K562 (cell line): ENCODE results near the gene DOCK4. TPM values are rescaled to one million over a fixed set of nuclear protein-coding genes. Genes with fewer than 3 reads are reported as not detected.

ENCODE experiments used
- ATAC-seq: fragments of 200-7000 bp; cut with Tn5 transposase; 3 replicates; pipeline ENCODE4 v1.9.1; 2020; ENCODE audit warnings: moderate library complexity
- BruUV-seq: library from RNA; stranded (reverse); fragments of 400-500 nt; replicated peaks from 2 replicates; lab custom pipeline; 2021; lab: Mats Ljungman, UMichigan
- CTCF ChIA-PET: fragments of 300-600 bp; formaldehyde crosslinking; extraction: SDS; loops from one replicate; lab custom pipeline; 2021; ENCODE audit warnings: low intra/inter-chr PET ratio; lab: Yijun Ruan, JAX
- POLR2A ChIA-PET: fragments of 300-600, 350-650 bp; sonication (Branson Sonifier 250); formaldehyde crosslinking; extraction: SDS; loops from one replicate; lab custom pipeline; 2021; ENCODE audit warnings: antibody characterized with exemption, inconsistent platforms; lab: Yijun Ruan, JAX
- DNase-seq, 4 experiments: peaks; one replicate each; pipeline versions ENCODE4 v3.0.0 to v3.0.0-alpha.2; 2011 to 2018; ENCODE audit warnings: low spot score in 3 of 4, mixed read lengths in 3 of 4; ENCODE audit errors: extremely low read depth in 1 of 4
- FAIRE-seq: peaks from 2 replicates; lab custom pipeline; 2011; peaks lifted over from hg19 to GRCh38; lab: Jason Lieb, UNC
- H2AFZ ChIP-seq: 2 replicates; pipeline ENCODE4 v1.6.0; 2011; ENCODE audit warnings: low read depth, low read length, control low read depth, inconsistent platforms
- H3K27ac ChIP-seq: fragments of 200-600 bp; 3 replicates; pipeline ENCODE4 v1.8.0; 2011; ENCODE audit warnings: low read depth, mild to moderate bottlenecking, control low read depth, inconsistent platforms, low read length, moderate library complexity, mixed read lengths; ENCODE audit errors: extremely low read depth
- H3K27me3 ChIP-seq, 2 experiments: fragments of 300-600 bp in 1 of 2; 2 replicates in 1 of 2; 3 replicates in 1 of 2; pipeline versions ENCODE4 v1.6.0 to v1.8.0; 2011; ENCODE audit warnings: inconsistent platforms in 2 of 2, low read length in 2 of 2, mild to moderate bottlenecking in 1 of 2, mixed read lengths in 1 of 2, moderate library complexity in 1 of 2; ENCODE audit not compliant: control insufficient read depth in 2 of 2, insufficient read depth in 2 of 2
- H3K36me3 ChIP-seq: fragments of 300-600 bp; 3 replicates; pipeline ENCODE4 v1.8.0; 2011; ENCODE audit warnings: mild to moderate bottlenecking, low read length, inconsistent platforms; ENCODE audit not compliant: control insufficient read depth, insufficient read depth
- H3K4me1 ChIP-seq, 2 experiments: fragments of 200-600 bp in 1 of 2; replicated peaks in 1 of 2; 2 replicates in 1 of 2; 3 replicates in 1 of 2; pipeline versions ENCODE4 v1.5.1 to v1.8.0; 2011; ENCODE audit warnings: inconsistent platforms in 2 of 2, low read length in 2 of 2, mild to moderate bottlenecking in 1 of 2, mixed read lengths in 1 of 2, moderate library complexity in 1 of 2; ENCODE audit not compliant: control insufficient read depth in 2 of 2, insufficient read depth in 2 of 2
- H3K4me2 ChIP-seq: 2 replicates; pipeline ENCODE4 v1.6.1; 2011; ENCODE audit warnings: low read length, control low read depth, inconsistent platforms, mixed read lengths; ENCODE audit not compliant: insufficient read depth
- H3K4me3 ChIP-seq: fragments of 200-600 bp; sonication (generic), shearing (Covaris generic); 2 replicates; pipeline ENCODE4 v1.5.1; 2016; ENCODE audit warnings: control low read depth, inconsistent platforms
- H3K79me2 ChIP-seq: fragments of 200-600 bp; 3 replicates; pipeline ENCODE4 v1.8.0; 2011; ENCODE audit warnings: low read length, inconsistent platforms; ENCODE audit not compliant: control insufficient read depth, insufficient read depth
- H3K9ac ChIP-seq, 2 experiments: 2 replicates each; pipeline versions ENCODE4 v1.6.0 to v1.6.1; 2011; ENCODE audit warnings: low read depth in 2 of 2, low read length in 2 of 2, control low read depth in 1 of 2, inconsistent platforms in 1 of 2, mild to moderate bottlenecking in 1 of 2, mixed read lengths in 1 of 2; ENCODE audit not compliant: insufficient read depth in 1 of 2
- H3K9me1 ChIP-seq: one replicate; pipeline ENCODE4 v1.6.0; 2011; ENCODE audit warnings: inconsistent platforms, mild to moderate bottlenecking, low read length, moderate library complexity; ENCODE audit not compliant: control insufficient read depth, insufficient read depth
- H3K9me3 ChIP-seq: replicated peaks from 2 replicates; pipeline ENCODE4 v1.5.1; 2011; ENCODE audit warnings: low read depth, low read length, inconsistent platforms; ENCODE audit not compliant: control insufficient read depth, insufficient read depth
- H4K20me1 ChIP-seq: replicated peaks from 2 replicates; pipeline ENCODE4 v1.6.1; 2011; ENCODE audit warnings: low read length, inconsistent platforms, mixed read lengths; ENCODE audit not compliant: control insufficient read depth, insufficient read depth
- ARNT ChIP-seq, 2 experiments: fragments of 450-650 bp; IDR thresholded peaks; 2 replicates each; pipeline ENCODE4 v1.6.1; 2016; ENCODE audit warnings: mild to moderate bottlenecking in 1 of 2
- BCOR ChIP-seq: fragments of 450-650 bp; IDR thresholded peaks from 2 replicates; pipeline ENCODE4 v1.6.1; 2016
- E2F3 ChIP-seq: fragments of 250-450 bp; sonication (Bioruptor Pico); IDR thresholded peaks from 2 replicates; pipeline ENCODE4 v1.4.0; 2020; ENCODE audit warnings: mild to moderate bottlenecking
- ETV6 ChIP-seq, 3 experiments: fragments of 150-350 bp in 1 of 3; sonication (generic) in 1 of 3; formaldehyde crosslinking in 1 of 3; IDR thresholded peaks; 2 replicates each; pipeline versions ENCODE4 v1.6.1 to v1.8.0; 2014 to 2022; ENCODE audit warnings: borderline replicate concordance in 2 of 3, low read depth in 2 of 3, antibody characterized with exemption in 1 of 3, low read length in 1 of 3, mild to moderate bottlenecking in 1 of 3, missing genetic modification reagents in 1 of 3
- GTF2A2 ChIP-seq: IDR thresholded peaks from 2 replicates; pipeline ENCODE4 v1.6.1; 2016; ENCODE audit warnings: mild to moderate bottlenecking, missing genetic modification characterization, missing compliant biosample characterization
- HDAC1 ChIP-seq, 2 experiments: fragments of 450-650 bp; IDR thresholded peaks; 2 replicates each; pipeline ENCODE4 v1.6.1; 2016 to 2017; ENCODE audit warnings: inconsistent platforms in 1 of 2, mild to moderate bottlenecking in 1 of 2, moderate library complexity in 1 of 2
- KHSRP ChIP-seq: fragments of 450-650 bp; IDR thresholded peaks from 2 replicates; pipeline ENCODE4 v1.6.1; 2017
- KLF13 ChIP-seq: fragments of 450-650 bp; IDR thresholded peaks from 2 replicates; pipeline ENCODE4 v1.6.1; 2016; ENCODE audit warnings: missing genetic modification characterization, low read depth, mild to moderate bottlenecking, missing compliant biosample characterization, moderate library complexity, borderline replicate concordance
- OTX1 ChIP-seq: fragments of 450-650 bp; formaldehyde crosslinking; IDR thresholded peaks from 2 replicates; pipeline ENCODE4 v1.4.0; 2022; ENCODE audit warnings: mild to moderate bottlenecking
- RNF2 ChIP-seq: sonication (generic); IDR thresholded peaks from 2 replicates; pipeline ENCODE4 v1.6.1; 2016
- ZNF134 ChIP-seq: fragments of 250-450 bp; sonication (Bioruptor Pico); conservative IDR thresholded peaks from 2 replicates; pipeline ENCODE4 v1.4.0; 2020
- ZNF197 ChIP-seq: fragments of 200-800 bp; sonication (Bioruptor generic); IDR thresholded peaks from 2 replicates; pipeline ENCODE4 v1.6.1; 2016; ENCODE audit warnings: low read depth, missing genetic modification characterization, missing compliant biosample characterization
- ZNF347 ChIP-seq: fragments of 450-650 bp; formaldehyde crosslinking; IDR thresholded peaks from 2 replicates; pipeline ENCODE4 v1.4.0; 2020; ENCODE audit warnings: low read depth, mild to moderate bottlenecking, moderate library complexity
- ZNF384 ChIP-seq: IDR thresholded peaks from 2 replicates; pipeline ENCODE4 v1.6.1; 2012; ENCODE audit warnings: low read depth, low read length, improper control_type of control experiment
- ZNF583 ChIP-seq: fragments of 250-450 bp; sonication (Bioruptor Pico); IDR thresholded peaks from 2 replicates; pipeline ENCODE4 v1.4.0; 2020
- ZNF780A ChIP-seq: fragments of 250-450 bp; sonication (Bioruptor Pico); IDR thresholded peaks from 2 replicates; pipeline ENCODE4 v1.5.0; 2021; ENCODE audit warnings: mild to moderate bottlenecking
- whole genome bisulfite sequencing: fragments of 100-300 bp; shearing (Covaris generic); methylation state at CpG from one replicate; pipeline ENCODE4 v1.1.6; 2016; ENCODE audit warnings: low coverage, mixed read lengths; ENCODE audit not compliant: insufficient coverage; ENCODE audit errors: missing lambda C conversion rate; 5-methylcytosine and 5-hydroxymethylcytosine counted together
- in situ Hi-C: fragments of 300-500 bp; cut with MboI; formaldehyde crosslinking; loops from 4 replicates; pipeline ENCODE4 v1.15.0; 2018; ENCODE audit warnings: inconsistent platforms, mixed read lengths
- intact Hi-C: fragments of 100-400 bp; cut with micrococcal nuclease; formaldehyde crosslinking; loops from 2 replicates; pipeline ENCODE4 v1.14.2; 2022
- polyA plus RNA-seq, 8 experiments: library from polyadenylated mRNA; depleted of rRNA in 4 of 8; stranded (reverse) in 5 of 8; unstranded in 3 of 8; fragments of >200 nt; fragmentation: Nextera tagmentation in 2 of 8; fragmentation: Illumina TruSeq in 1 of 8; extraction: Ambion mirVana in 2 of 8; extraction: Trizol in 1 of 8; gene quantifications; 2 replicates each; pipeline versions ENCODE4 v1.2.1 to v1.2.3, GENCODE V29; 2011 to 2014; ENCODE audit warnings: inconsistent platforms in 1 of 8, missing spikeins in 1 of 8
- total RNA-seq, 7 experiments: library from RNA; depleted of rRNA in 6 of 7; stranded (reverse); fragments of >200 nt in 6 of 7; fragmentation: Illumina TruSeq in 2 of 7; extraction: Trizol in 2 of 7; gene quantifications; 2 replicates each; pipeline versions ENCODE4 v1.2.1 to v1.2.3, GENCODE V29; 2011 to 2021; ENCODE audit warnings: low replicate concordance in 1 of 7
- TF ChIP-seq, protein P1 (sequence below): fragments of 200-400 bp; formaldehyde crosslinking; IDR thresholded peaks from 2 replicates; pipeline ENCODE4 v1.6.1; 2017; ENCODE audit warnings: mild to moderate bottlenecking, low read depth, low read length, moderate library complexity
- TF ChIP-seq, protein P2 (sequence below), 2 experiments: IDR thresholded peaks in 1 of 2; conservative IDR thresholded peaks in 1 of 2; 2 replicates each; pipeline ENCODE4 v1.6.1; 2016; ENCODE audit warnings: low read depth in 2 of 2, mild to moderate bottlenecking in 1 of 2, missing compliant biosample characterization in 1 of 2, missing genetic modification characterization in 1 of 2, moderate library complexity in 1 of 2

Gene DOCK4
- total and polyA plus RNA-seq, 9 of the 15 experiments (the other 6 are each of a cell fraction or from before 2014, with no cell fraction given) = 0.42 to 5.7 (median 2.3) TPM

DNA sequence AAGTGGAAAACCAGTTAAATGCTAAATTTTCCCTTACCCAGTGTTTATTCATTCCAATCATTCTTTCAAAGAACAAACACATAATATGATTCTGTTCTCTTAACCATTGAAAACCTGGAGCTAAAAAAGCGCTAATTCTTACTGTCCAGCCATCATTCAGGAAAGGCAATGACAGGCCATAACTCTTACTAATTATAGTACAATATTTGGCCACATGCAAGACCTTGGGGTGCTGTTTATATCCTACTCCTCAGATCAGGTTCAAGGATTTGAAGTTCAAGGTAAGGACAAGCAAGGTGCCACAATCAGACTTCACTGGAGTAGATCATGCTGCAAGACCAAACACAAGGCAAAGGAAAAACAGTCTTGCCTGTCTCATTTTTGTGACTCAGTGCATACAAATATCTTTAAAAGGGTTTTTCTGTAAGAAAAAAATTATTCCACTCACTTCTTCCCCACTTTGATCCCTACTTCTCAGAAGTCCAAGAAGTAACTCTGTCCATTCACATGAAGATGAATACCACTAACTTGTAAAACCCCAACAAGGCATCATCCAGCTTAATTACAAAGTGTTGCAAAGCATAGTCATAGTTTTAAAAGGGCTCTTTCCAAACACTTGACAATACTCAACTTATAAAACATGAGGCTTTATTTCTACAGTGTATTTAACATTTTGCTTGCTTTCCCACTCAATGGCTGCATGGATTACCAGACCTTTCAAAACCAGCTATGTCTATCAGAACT is 153.0 kb downstream of the DOCK4 start:
- no peak for FAIRE-seq
- Histone ChIP-seq H3K9me1 (no peaks in the 10 kb centered on the region), H3K4me2 (no peak overlapping the region), H3K36me3 (no peaks in the 10 kb centered on the region), H3K4me3 (no peak overlapping the region), H2AFZ (no peak overlapping the region), H3K27ac (no peak overlapping the region), H3K79me2 (no peaks in the 10 kb centered on the region), H3K27me3 (no peaks in the 10 kb centered on the region), H3K9ac (no peak overlapping the region), H4K20me1 (no peaks in the 10 kb centered on the region), H3K4me1 (no peaks in the 10 kb centered on the region), H3K9me3 (no peaks in the 10 kb centered on the region)
- no peak for DNase-seq
- in situ Hi-C loops (no loop called here), intact Hi-C loops (no loop called here)
- ChIA-PET CTCF (no interaction called here), POLR2A (interaction anchor here (0.7 to 1.2 kb wide), 4 partner anchors 11 to 233 kb away, joined by 3 to 5 read pairs (median 3); no protein-coding TSS in a partner anchor)
- 0% methylated on average over 1 of the region's 1 CpG for WGBS
- no peak for TF ChIP-seq ZNF384
- TF ChIP-seq GTF2A2 (tag) = no peak
- TF ChIP-seq, protein P1, sequence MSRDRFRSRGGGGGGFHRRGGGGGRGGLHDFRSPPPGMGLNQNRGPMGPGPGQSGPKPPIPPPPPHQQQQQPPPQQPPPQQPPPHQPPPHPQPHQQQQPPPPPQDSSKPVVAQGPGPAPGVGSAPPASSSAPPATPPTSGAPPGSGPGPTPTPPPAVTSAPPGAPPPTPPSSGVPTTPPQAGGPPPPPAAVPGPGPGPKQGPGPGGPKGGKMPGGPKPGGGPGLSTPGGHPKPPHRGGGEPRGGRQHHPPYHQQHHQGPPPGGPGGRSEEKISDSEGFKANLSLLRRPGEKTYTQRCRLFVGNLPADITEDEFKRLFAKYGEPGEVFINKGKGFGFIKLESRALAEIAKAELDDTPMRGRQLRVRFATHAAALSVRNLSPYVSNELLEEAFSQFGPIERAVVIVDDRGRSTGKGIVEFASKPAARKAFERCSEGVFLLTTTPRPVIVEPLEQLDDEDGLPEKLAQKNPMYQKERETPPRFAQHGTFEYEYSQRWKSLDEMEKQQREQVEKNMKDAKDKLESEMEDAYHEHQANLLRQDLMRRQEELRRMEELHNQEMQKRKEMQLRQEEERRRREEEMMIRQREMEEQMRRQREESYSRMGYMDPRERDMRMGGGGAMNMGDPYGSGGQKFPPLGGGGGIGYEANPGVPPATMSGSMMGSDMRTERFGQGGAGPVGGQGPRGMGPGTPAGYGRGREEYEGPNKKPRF = no peak
- TF ChIP-seq BCOR = no peak
- TF ChIP-seq, protein P2, sequence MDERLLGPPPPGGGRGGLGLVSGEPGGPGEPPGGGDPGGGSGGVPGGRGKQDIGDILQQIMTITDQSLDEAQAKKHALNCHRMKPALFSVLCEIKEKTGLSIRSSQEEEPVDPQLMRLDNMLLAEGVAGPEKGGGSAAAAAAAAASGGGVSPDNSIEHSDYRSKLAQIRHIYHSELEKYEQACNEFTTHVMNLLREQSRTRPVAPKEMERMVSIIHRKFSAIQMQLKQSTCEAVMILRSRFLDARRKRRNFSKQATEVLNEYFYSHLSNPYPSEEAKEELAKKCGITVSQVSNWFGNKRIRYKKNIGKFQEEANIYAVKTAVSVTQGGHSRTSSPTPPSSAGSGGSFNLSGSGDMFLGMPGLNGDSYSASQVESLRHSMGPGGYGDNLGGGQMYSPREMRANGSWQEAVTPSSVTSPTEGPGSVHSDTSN (CRISPR knock-in tag; IDR thresholded peaks at IDR 0.05; ENCODE audit: low read depth) = no peak
- TF ChIP-seq, protein P2 (tag; conservative IDR thresholded peaks at IDR 0.05; ENCODE audit: low read depth) = no peak
- no peak for TF ChIP-seq HDAC1 (IDR thresholded peaks at IDR 0.05)
- no peak for TF ChIP-seq KLF13
- TF ChIP-seq ETV6 (IDR thresholded peaks at IDR 0.05; ENCODE audit: borderline replicate concordance in 1 of 2, low read depth in 2 of 2, low read length in 1 of 2) = no peak
- TF ChIP-seq ETV6 (CRISPR knock-in tag; IDR thresholded peaks at IDR 0.05; ENCODE audit: borderline replicate concordance) = no peak
- no peak for TF ChIP-seq ZNF780A (CRISPR knock-in tag)
- TF ChIP-seq ZNF197 = no peak
- no peak for TF ChIP-seq RNF2
- TF ChIP-seq ZNF583 = no peak
- TF ChIP-seq ARNT (IDR thresholded peaks at IDR 0.05) = no peak
- TF ChIP-seq ZNF134 = no peak
- TF ChIP-seq E2F3 (CRISPR knock-in tag) = no peak
- no peak for TF ChIP-seq KHSRP
- TF ChIP-seq ZNF347 (CRISPR knock-in tag) = no peak
- TF ChIP-seq OTX1 (CRISPR knock-in tag) = no peak
- BruUV-seq = no TSS peak
- ATAC-seq = no peak
